Measurements from ENCODE around the gene GALNT14.

Gene GALNT14

GRCh38 chr2:31139671-31140070 is 1.4 kb upstream of the GALNT14 start:
- H4K5ac ChIP-seq (ENCODE audit: low read length): no peak overlapping the region
- no peak overlapping the region for H3K4ac ChIP-seq (ENCODE audit: low read depth, low read length)
- H3K27ac ChIP-seq (ENCODE audit: low read depth, low read length): no peak overlapping the region
- H3K79me2 ChIP-seq (ENCODE audit: control insufficient read depth, insufficient read depth, low read length): no peaks in the 10 kb centered on the region
- no peak overlapping the region for H3K9ac ChIP-seq (ENCODE audit: low read length)
- H2AK5ac ChIP-seq (ENCODE audit: low read length): no peak overlapping the region
- no peak overlapping the region for H3K4me3 ChIP-seq (ENCODE audit: low read length)
- H3K36me3 ChIP-seq (ENCODE audit: control insufficient read depth, insufficient read depth, low read length): no peaks in the 10 kb centered on the region
- no peaks in the 10 kb centered on the region for H3K4me1 ChIP-seq (ENCODE audit: control insufficient read depth, low read depth, low read length)
- no peak overlapping the region for H2BK120ac ChIP-seq (ENCODE audit: low read depth, low read length)
- H3K79me1 ChIP-seq (ENCODE audit: low read length): peaks cover 1% of the 10 kb centered on the region
- no peak overlapping the region for H3K23ac ChIP-seq (ENCODE audit: low read length)
- no peak overlapping the region for H3K4me2 ChIP-seq (ENCODE audit: low read length)
- H2BK15ac ChIP-seq (replicated peaks; ENCODE audit: low read depth): no peak overlapping the region
- H2BK5ac ChIP-seq (ENCODE audit: low read length): no peak overlapping the region
- H3K18ac ChIP-seq (ENCODE audit: low read length): no peak overlapping the region
- DNase-seq: no peak
- no CpG with 5 or more reads among the region's 4 CpGs for WGBS (ENCODE audit: extremely low coverage, insufficient coverage, low lambda C conversion rate)
- H4K8ac ChIP-seq (ENCODE audit: low read depth, low read length): no peak overlapping the region
- no peak overlapping the region for H3K56ac ChIP-seq (ENCODE audit: low read length)
- peaks cover 8% of the 10 kb centered on the region for H3K27me3 ChIP-seq (ENCODE audit: insufficient read depth, low read length, poor library complexity)

- no peak overlapping the region for H3K4ac ChIP-seq (ENCODE audit: low read depth, low read length)
- H3K27me3 ChIP-seq (ENCODE audit: insufficient read depth, low read length, poor library complexity): peaks cover 8% of the 10 kb centered on the region
- peak overlapping the region; percentile 71 for H3K9ac ChIP-seq (ENCODE audit: low read length)
- no peaks in the 10 kb centered on the region for H3K79me2 ChIP-seq (ENCODE audit: control insufficient read depth, insufficient read depth, low read length)
- no CpG with 5 or more reads among the region's 72 CpGs for WGBS (ENCODE audit: extremely low coverage, insufficient coverage, low lambda C conversion rate)
- no peak overlapping the region for H2BK5ac ChIP-seq (ENCODE audit: low read length)
- H3K79me1 ChIP-seq (ENCODE audit: low read length): peaks cover 1% of the 10 kb centered on the region
- H3K4me3 ChIP-seq (ENCODE audit: low read length): peak overlapping the region; percentile 50
- H4K8ac ChIP-seq (ENCODE audit: low read depth, low read length): no peak overlapping the region
- no peak overlapping the region for H2BK120ac ChIP-seq (ENCODE audit: low read depth, low read length)
- H3K36me3 ChIP-seq (ENCODE audit: control insufficient read depth, insufficient read depth, low read length): no peaks in the 10 kb centered on the region
- peak; percentile 79 for DNase-seq
- no peak overlapping the region for H3K27ac ChIP-seq (ENCODE audit: low read depth, low read length)
- H2AK5ac ChIP-seq (ENCODE audit: low read length): no peak overlapping the region
- peak overlapping the region; percentile 75 for H3K4me2 ChIP-seq (ENCODE audit: low read length)
- peak overlapping the region; percentile 63 for H3K18ac ChIP-seq (ENCODE audit: low read length)
- peak overlapping the region; percentile 82 for H3K56ac ChIP-seq (ENCODE audit: low read length)
- no peak overlapping the region for H3K23ac ChIP-seq (ENCODE audit: low read length)
- no peak overlapping the region for H4K5ac ChIP-seq (ENCODE audit: low read length)
- H2BK15ac ChIP-seq (replicated peaks; ENCODE audit: low read depth): no peak overlapping the region
- H3K4me1 ChIP-seq (ENCODE audit: control insufficient read depth, low read depth, low read length): no peaks in the 10 kb centered on the region
Measured at GRCh38 chr2:31137211-31138036, 816 bp downstream of the GALNT14 start.

DNA sequence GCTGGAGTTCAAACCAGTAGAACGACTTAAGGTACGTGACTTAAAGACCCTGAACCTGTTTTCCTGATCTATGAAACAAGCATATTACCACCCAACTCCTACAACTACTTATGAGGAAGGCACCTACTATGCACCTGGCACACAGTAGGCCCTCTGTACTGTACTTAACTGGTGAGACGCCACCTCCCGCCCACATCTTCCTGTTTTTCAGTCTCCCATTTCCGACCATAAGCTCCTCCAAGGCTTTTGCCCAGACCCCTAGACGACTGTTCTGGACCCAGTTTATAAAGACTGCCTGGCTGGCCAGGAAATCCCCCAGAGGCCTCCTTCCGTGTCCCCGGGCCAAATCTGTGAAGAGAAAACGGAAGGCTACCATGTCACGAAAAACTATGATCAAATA is 1.5 kb downstream of the GALNT14 start:
- Histone ChIP-seq H4K8ac (ENCODE audit: low read depth, low read length) (no peak overlapping the region), H3K4me1 (ENCODE audit: control insufficient read depth, low read depth, low read length) (no peaks in the 10 kb centered on the region), H3K36me3 (ENCODE audit: control insufficient read depth, insufficient read depth, low read length) (no peaks in the 10 kb centered on the region), H3K79me2 (ENCODE audit: control insufficient read depth, insufficient read depth, low read length) (no peaks in the 10 kb centered on the region), H3K4me2 (ENCODE audit: low read length) (no peak overlapping the region), H3K27ac (ENCODE audit: low read depth, low read length) (no peak overlapping the region), H3K79me1 (ENCODE audit: low read length) (peaks cover 1% of the 10 kb centered on the region), H2BK120ac (ENCODE audit: low read depth, low read length) (no peak overlapping the region), H3K56ac (ENCODE audit: low read length) (peak overlapping the region; percentile 82), H3K23ac (ENCODE audit: low read length) (no peak overlapping the region), H4K5ac (ENCODE audit: low read length) (no peak overlapping the region), H3K9ac (ENCODE audit: low read length) (peak overlapping the region; percentile 71), H3K4me3 (ENCODE audit: low read length) (no peak overlapping the region), H3K18ac (ENCODE audit: low read length) (no peak overlapping the region), H3K4ac (ENCODE audit: low read depth, low read length) (no peak overlapping the region), H3K27me3 (ENCODE audit: insufficient read depth, low read length, poor library complexity) (peaks cover 8% of the 10 kb centered on the region), H2BK5ac (ENCODE audit: low read length) (no peak overlapping the region), H2BK15ac (replicated peaks; ENCODE audit: low read depth) (no peak overlapping the region), H2AK5ac (ENCODE audit: low read length) (no peak overlapping the region)
- no peak for DNase-seq
- no CpG with 5 or more reads among the region's 10 CpGs for WGBS (ENCODE audit: extremely low coverage, insufficient coverage, low lambda C conversion rate)

GRCh38 chr2:31136000-31136399 is 2.2 kb downstream of the GALNT14 start:
- peaks cover 8% of the 10 kb centered on the region for H3K27me3 ChIP-seq (ENCODE audit: insufficient read depth, low read length, poor library complexity)
- H4K8ac ChIP-seq (ENCODE audit: low read depth, low read length): no peak overlapping the region
- H2AK5ac ChIP-seq (ENCODE audit: low read length): no peak overlapping the region
- H3K36me3 ChIP-seq (ENCODE audit: control insufficient read depth, insufficient read depth, low read length): no peaks in the 10 kb centered on the region
- H3K18ac ChIP-seq (ENCODE audit: low read length): no peak overlapping the region
- peaks cover 1% of the 10 kb centered on the region for H3K79me1 ChIP-seq (ENCODE audit: low read length)
- no peak overlapping the region for H3K4me3 ChIP-seq (ENCODE audit: low read length)
- no peak overlapping the region for H4K5ac ChIP-seq (ENCODE audit: low read length)
- H3K4ac ChIP-seq (ENCODE audit: low read depth, low read length): no peak overlapping the region
- no peak overlapping the region for H2BK15ac ChIP-seq (replicated peaks; ENCODE audit: low read depth)
- H3K4me2 ChIP-seq (ENCODE audit: low read length): no peak overlapping the region
- H3K9ac ChIP-seq (ENCODE audit: low read length): no peak overlapping the region
- H2BK5ac ChIP-seq (ENCODE audit: low read length): no peak overlapping the region
- no peaks in the 10 kb centered on the region for H3K79me2 ChIP-seq (ENCODE audit: control insufficient read depth, insufficient read depth, low read length)
- no peak overlapping the region for H2BK120ac ChIP-seq (ENCODE audit: low read depth, low read length)
- no peak overlapping the region for H3K56ac ChIP-seq (ENCODE audit: low read length)
- no peak overlapping the region for H3K23ac ChIP-seq (ENCODE audit: low read length)
- WGBS (ENCODE audit: extremely low coverage, insufficient coverage, low lambda C conversion rate): no CpG with 5 or more reads among the region's 3 CpGs
- DNase-seq: no peak
- no peaks in the 10 kb centered on the region for H3K4me1 ChIP-seq (ENCODE audit: control insufficient read depth, low read depth, low read length)
- no peak overlapping the region for H3K27ac ChIP-seq (ENCODE audit: low read depth, low read length)

DNA sequence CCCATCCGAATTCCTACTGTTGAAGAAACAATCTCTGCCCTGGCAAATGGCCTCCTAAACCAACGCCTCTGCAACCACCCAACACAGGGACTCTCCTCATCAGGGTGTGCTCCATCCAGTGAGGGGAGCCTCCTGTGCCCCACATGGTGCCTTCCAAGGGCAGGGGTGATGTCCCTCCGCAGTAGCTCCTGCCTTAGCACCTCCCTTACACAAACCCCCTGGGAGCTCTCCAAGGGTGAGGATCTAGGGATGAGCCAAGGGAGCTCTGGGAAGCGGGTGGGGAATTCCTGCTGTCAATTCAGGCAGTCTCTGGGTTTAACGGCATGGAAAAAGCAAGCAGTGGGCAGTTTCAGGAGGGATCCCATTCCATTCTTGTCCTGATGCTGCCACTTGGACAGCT is 3.8 kb downstream of the GALNT14 start:
- Histone ChIP-seq H3K9ac (ENCODE audit: low read length) (no peak overlapping the region), H2BK5ac (ENCODE audit: low read length) (no peak overlapping the region), H3K23ac (ENCODE audit: low read length) (no peak overlapping the region), H3K4me2 (ENCODE audit: low read length) (no peak overlapping the region), H3K18ac (ENCODE audit: low read length) (no peak overlapping the region), H3K4ac (ENCODE audit: low read depth, low read length) (no peak overlapping the region), H3K79me1 (ENCODE audit: low read length) (peaks cover 1% of the 10 kb centered on the region), H3K56ac (ENCODE audit: low read length) (no peak overlapping the region), H4K5ac (ENCODE audit: low read length) (no peak overlapping the region), H2BK120ac (ENCODE audit: low read depth, low read length) (no peak overlapping the region), H3K4me3 (ENCODE audit: low read length) (no peak overlapping the region), H2BK15ac (replicated peaks; ENCODE audit: low read depth) (no peak overlapping the region), H3K36me3 (ENCODE audit: control insufficient read depth, insufficient read depth, low read length) (no peaks in the 10 kb centered on the region), H4K8ac (ENCODE audit: low read depth, low read length) (no peak overlapping the region), H2AK5ac (ENCODE audit: low read length) (no peak overlapping the region), H3K79me2 (ENCODE audit: control insufficient read depth, insufficient read depth, low read length) (no peaks in the 10 kb centered on the region), H3K27ac (ENCODE audit: low read depth, low read length) (no peak overlapping the region), H3K27me3 (ENCODE audit: insufficient read depth, low read length, poor library complexity) (peaks cover 8% of the 10 kb centered on the region), H3K4me1 (ENCODE audit: control insufficient read depth, low read depth, low read length) (peaks cover 3% of the 10 kb centered on the region)
- WGBS (ENCODE audit: extremely low coverage, insufficient coverage, low lambda C conversion rate): no CpG with 5 or more reads among the region's 5 CpGs
- no peak for DNase-seq

DNA sequence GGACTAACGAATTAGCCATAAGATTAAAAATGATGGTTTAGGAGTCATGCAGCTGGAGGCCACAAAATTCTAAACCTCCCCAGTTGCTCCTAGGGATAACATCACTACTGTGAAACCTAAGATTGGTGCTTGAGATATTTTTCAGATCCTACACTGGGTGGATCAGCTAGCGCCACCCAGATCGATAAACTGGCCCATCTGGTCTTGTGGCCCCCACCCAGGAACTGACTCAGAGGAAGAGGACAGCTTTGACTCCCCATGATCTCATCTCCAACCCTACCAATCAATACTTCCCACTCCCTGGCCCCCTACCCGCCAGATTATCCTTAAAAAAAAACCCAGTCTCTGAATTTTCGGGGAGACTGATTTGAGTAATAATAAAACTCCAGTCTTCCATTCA is 5.5 kb downstream of the GALNT14 start:
- no peak overlapping the region for H3K27ac ChIP-seq (ENCODE audit: low read depth, low read length)
- peaks cover 1% of the 10 kb centered on the region for H3K79me1 ChIP-seq (ENCODE audit: low read length)
- no peak overlapping the region for H2AK5ac ChIP-seq (ENCODE audit: low read length)
- no peak overlapping the region for H3K9ac ChIP-seq (ENCODE audit: low read length)
- no peak overlapping the region for H2BK5ac ChIP-seq (ENCODE audit: low read length)
- H2BK15ac ChIP-seq (replicated peaks; ENCODE audit: low read depth): no peak overlapping the region
- WGBS (ENCODE audit: extremely low coverage, insufficient coverage, low lambda C conversion rate): no CpG with 5 or more reads among the region's 5 CpGs
- no peak overlapping the region for H3K18ac ChIP-seq (ENCODE audit: low read length)
- H3K23ac ChIP-seq (ENCODE audit: low read length): no peak overlapping the region
- H3K56ac ChIP-seq (ENCODE audit: low read length): no peak overlapping the region
- H3K27me3 ChIP-seq (ENCODE audit: insufficient read depth, low read length, poor library complexity): peaks cover 3% of the 10 kb centered on the region
- H4K5ac ChIP-seq (ENCODE audit: low read length): no peak overlapping the region
- H3K4me1 ChIP-seq (ENCODE audit: control insufficient read depth, low read depth, low read length): peaks cover 5% of the 10 kb centered on the region
- H3K4ac ChIP-seq (ENCODE audit: low read depth, low read length): no peak overlapping the region
- H3K36me3 ChIP-seq (ENCODE audit: control insufficient read depth, insufficient read depth, low read length): no peaks in the 10 kb centered on the region
- no peaks in the 10 kb centered on the region for H3K79me2 ChIP-seq (ENCODE audit: control insufficient read depth, insufficient read depth, low read length)
- no peak overlapping the region for H3K4me3 ChIP-seq (ENCODE audit: low read length)
- DNase-seq: no peak
- no peak overlapping the region for H4K8ac ChIP-seq (ENCODE audit: low read depth, low read length)
- no peak overlapping the region for H3K4me2 ChIP-seq (ENCODE audit: low read length)
- H2BK120ac ChIP-seq (ENCODE audit: low read depth, low read length): no peak overlapping the region

Measured in mesendoderm (in vitro differentiated cells).